CD4-positive, alpha-beta T cell (primary cell): ENCODE data around the gene KIAA2012. TPM values are rescaled to one million over a fixed set of nuclear protein-coding genes. Genes with fewer than 3 reads are reported as not detected.

Experiments
- ATAC-seq: fragments of 200-7000 bp; cut with Tn5 transposase; one replicate; pipeline ENCODE4 v1.10.0; 2022; ENCODE audit warnings: mild to moderate bottlenecking; ENCODE audit not compliant: poor library complexity
- CTCF ChIA-PET: fragments of 350-600 bp; sonication (Branson Sonifier 250); formaldehyde crosslinking; loops from one replicate; lab custom pipeline; 2021; ENCODE audit warnings: antibody characterized with exemption, inconsistent platforms; lab: Charles Lee
- POLR2A ChIA-PET: fragments of 350-600 bp; sonication (Branson Sonifier 250); formaldehyde crosslinking; loops from one replicate; lab custom pipeline; 2021; ENCODE audit warnings: antibody characterized with exemption, inconsistent platforms; lab: Charles Lee
- DNase-seq, 14 experiments: peaks; one replicate each; pipeline ENCODE4 v3.0.0-alpha.2; 2013 to 2020; ENCODE audit warnings: mixed read lengths in 2 of 14
- H3K27ac ChIP-seq, 2 donors: one replicate each; pipeline versions ENCODE4 v1.5.1 to v1.7.0; 2013; ENCODE audit warnings: low read length in 2 of 2, low read depth in 1 of 2, mild to moderate bottlenecking in 1 of 2
- H3K27me3 ChIP-seq, 2 experiments: 1 replicate in 1 of 2; 2 replicates in 1 of 2; pipeline versions ENCODE4 v1.6.1 to v1.7.0; 2013; ENCODE audit warnings: low read length in 2 of 2, control low read depth in 1 of 2, mild to moderate bottlenecking in 1 of 2, moderate library complexity in 1 of 2; ENCODE audit not compliant: insufficient read depth in 2 of 2, control insufficient read depth in 1 of 2
- H3K36me3 ChIP-seq: one replicate; pipeline ENCODE4 v1.6.1; 2013; ENCODE audit warnings: low read length, control low read depth; ENCODE audit not compliant: insufficient read depth
- H3K4me1 ChIP-seq: one replicate; pipeline ENCODE4 v1.6.1; 2013; ENCODE audit warnings: low read length, control low read depth; ENCODE audit not compliant: insufficient read depth
- H3K4me3 ChIP-seq: one replicate; pipeline ENCODE4 v1.5.1; 2013; ENCODE audit warnings: mild to moderate bottlenecking, low read length, moderate library complexity
- H3K9me3 ChIP-seq, 2 experiments: 1 replicate in 1 of 2; 2 replicates in 1 of 2; pipeline versions ENCODE4 v1.6.1 to v1.7.0; 2013; ENCODE audit warnings: low read length in 2 of 2, mild to moderate bottlenecking in 2 of 2, control low read depth in 1 of 2, moderate library complexity in 1 of 2; ENCODE audit not compliant: control insufficient read depth in 1 of 2, insufficient read depth in 1 of 2
- H3K27ac Mint-ChIP-seq: one replicate; pipeline ENCODE4 v1.8.0; 2020; ENCODE audit warnings: mixed read lengths
- H3K27me3 Mint-ChIP-seq: one replicate; pipeline ENCODE4 v1.8.0; 2021; ENCODE audit warnings: mixed read lengths
- H3K36me3 Mint-ChIP-seq: one replicate; pipeline ENCODE4 v1.8.0; 2021; ENCODE audit warnings: low read depth, mixed read lengths
- H3K4me1 Mint-ChIP-seq: one replicate; pipeline ENCODE4 v1.8.0; 2021; ENCODE audit warnings: low read depth, mixed read lengths
- H3K4me3 Mint-ChIP-seq: one replicate; pipeline ENCODE4 v1.8.0; 2020; ENCODE audit warnings: mild to moderate bottlenecking, mixed read lengths
- H3K9me3 Mint-ChIP-seq: one replicate; pipeline ENCODE4 v1.8.0; 2020; ENCODE audit warnings: mixed read lengths
- CTCF ChIP-seq: fragments of 200-600 bp; IDR thresholded peaks from one replicate; pipeline ENCODE4 v1.8.0; 2022; ENCODE audit warnings: antibody characterized with exemption, mild to moderate bottlenecking
- intact Hi-C, 2 experiments: fragments of 100-400 bp; cut with DNase I in 1 of 2; cut with micrococcal nuclease in 1 of 2; formaldehyde crosslinking; loops; one replicate each; pipeline versions ENCODE4 v1.15.1 to v1.9.0; 2023 to 2025; cut with DNase I, micrococcal nuclease
- total RNA-seq, 174 experiments: library from RNA in 2 of 174; stranded (reverse) in 2 of 174; gene quantifications; one replicate each; pipeline ENCODE4 v1.2.3 and lab custom pipeline; 2021 to 2026

The KIAA2012 gene
- total RNA-seq, 2 experiments from 2014 or later, result not detected

GRCh38 chr2:202049840-202050239 is 23.2 kb upstream of the KIAA2012 start:
- H3K4me3 Mint-ChIP-seq, result no peak overlapping the region
- TF ChIP-seq CTCF, result no peak
- ChIA-PET CTCF (no interaction called here), POLR2A (no interaction called here)
- Histone ChIP-seq H3K4me3 (no peak overlapping the region), H3K36me3 (no peaks in the 10 kb centered on the region), H3K27ac (no peak overlapping the region), H3K4me1 (no peaks in the 10 kb centered on the region), H3K27me3 (peaks cover 9 to 17% of the 10 kb centered on the region in 2 experiments), H3K9me3 (no peaks in the 10 kb centered on the region)
- no peaks in the 10 kb centered on the region for H3K9me3 Mint-ChIP-seq
- H3K36me3 Mint-ChIP-seq, result no peaks in the 10 kb centered on the region
- no peaks in the 10 kb centered on the region for H3K4me1 Mint-ChIP-seq
- H3K27ac Mint-ChIP-seq, result no peak overlapping the region
- H3K27me3 Mint-ChIP-seq, result peaks cover 61% of the 10 kb centered on the region
- DNase-seq (no peak), ATAC-seq (no peak)
- intact Hi-C loops, result loop anchor here in 1 of 2 experiments (10.0 kb wide), 1 partner anchor 185 kb away; no protein-coding TSS in a partner anchor

GRCh38 chr2:202050652-202051051 is 22.4 kb upstream of the KIAA2012 start:
- H3K4me3 ChIP-seq, result no peak overlapping the region
- Mint-ChIP-seq H3K9me3 (no peaks in the 10 kb centered on the region), H3K27ac (no peak overlapping the region), H3K4me1 (no peaks in the 10 kb centered on the region), H3K36me3 (no peaks in the 10 kb centered on the region), H3K4me3 (no peak overlapping the region), H3K27me3 (peaks cover 61% of the 10 kb centered on the region)
- DNase-seq (no peak), ATAC-seq (no peak)
- peaks cover 9 to 19% of the 10 kb centered on the region in 2 experiments for H3K27me3 ChIP-seq
- H3K4me1 ChIP-seq, result no peaks in the 10 kb centered on the region
- intact Hi-C loops, result loop anchor here in 1 of 2 experiments (10.0 kb wide), 1 partner anchor 186 kb away; no protein-coding TSS in a partner anchor
- no peak overlapping the region for H3K27ac ChIP-seq
- ChIA-PET POLR2A (no interaction called here), CTCF (no interaction called here)
- no peak for TF ChIP-seq CTCF
- no peaks in the 10 kb centered on the region for H3K9me3 ChIP-seq
- H3K36me3 ChIP-seq, result no peaks in the 10 kb centered on the region

GRCh38 chr2:202051499-202052161 is 21.4 kb upstream of the KIAA2012 start:
- Mint-ChIP-seq H3K4me1 (no peaks in the 10 kb centered on the region), H3K36me3 (no peaks in the 10 kb centered on the region), H3K27me3 (peaks cover 61% of the 10 kb centered on the region), H3K9me3 (no peaks in the 10 kb centered on the region), H3K4me3 (no peak overlapping the region), H3K27ac (no peak overlapping the region)
- ChIA-PET POLR2A (no interaction called here), CTCF (no interaction called here)
- DNase-seq (no peak), ATAC-seq (no peak)
- no peaks in the 10 kb centered on the region for H3K4me1 ChIP-seq
- H3K27ac ChIP-seq, result no peak overlapping the region
- intact Hi-C loops, result loop anchor here in 1 of 2 experiments (10.0 kb wide), 1 partner anchor 187 kb away; no protein-coding TSS in a partner anchor
- H3K9me3 ChIP-seq, result no peaks in the 10 kb centered on the region
- H3K36me3 ChIP-seq, result no peaks in the 10 kb centered on the region
- peaks cover 9 to 26% of the 10 kb centered on the region in 2 experiments for H3K27me3 ChIP-seq
- no peak overlapping the region for H3K4me3 ChIP-seq
- no peak for TF ChIP-seq CTCF
